ENCODE measurements around the gene PHF20.
A peak's percentile ranks its signal among the peaks of the same experiment; 100 is the strongest.
"Not testable (repeated sequence)": the region's sequence is repeated elsewhere in the genome, so short reads cannot be mapped to it uniquely, and the experiment has no call there.

The PHF20 gene

DNA sequence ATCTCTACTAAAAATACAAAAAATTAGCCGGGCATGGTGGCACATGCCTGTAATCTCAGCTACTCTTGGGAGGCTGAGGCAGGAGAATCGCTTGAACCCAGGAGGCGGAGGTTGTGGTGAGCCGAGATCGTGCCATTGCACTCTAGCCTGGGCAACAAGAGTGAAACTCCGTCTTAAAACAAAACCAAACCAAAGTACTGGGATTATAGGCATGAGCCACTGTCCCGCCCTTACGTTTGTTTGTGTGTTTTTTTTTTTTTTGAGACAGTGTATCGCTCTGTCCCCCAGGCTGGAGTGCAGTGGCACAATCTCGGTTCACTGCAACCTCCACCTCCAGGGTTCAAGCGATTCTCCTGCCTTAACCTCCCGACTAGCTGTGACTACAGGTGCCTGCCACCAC lies 12.0 kb downstream of the PHF20 start:
- DNase-seq = not testable (repeated sequence)

DNA sequence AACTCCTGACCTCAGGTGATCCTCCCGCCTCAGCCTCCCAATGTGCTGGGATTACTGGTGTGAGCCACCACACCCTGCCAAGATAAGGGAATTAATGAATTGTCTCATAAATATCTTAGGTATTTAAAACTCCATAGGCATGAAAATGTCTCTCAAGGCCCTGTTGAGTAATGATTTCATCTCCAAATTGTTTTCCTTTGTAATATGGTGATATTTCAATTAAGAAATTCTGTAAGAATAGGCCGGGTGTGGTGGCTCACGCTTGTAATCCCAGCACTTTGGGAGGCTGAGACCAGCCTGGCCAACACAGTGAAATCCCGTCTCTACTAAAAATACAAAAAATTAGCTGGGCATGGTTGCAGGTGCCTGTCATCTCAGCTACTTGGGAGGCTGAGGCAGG lies 13.7 kb downstream of the PHF20 start:
- not testable (repeated sequence) for DNase-seq

DNA sequence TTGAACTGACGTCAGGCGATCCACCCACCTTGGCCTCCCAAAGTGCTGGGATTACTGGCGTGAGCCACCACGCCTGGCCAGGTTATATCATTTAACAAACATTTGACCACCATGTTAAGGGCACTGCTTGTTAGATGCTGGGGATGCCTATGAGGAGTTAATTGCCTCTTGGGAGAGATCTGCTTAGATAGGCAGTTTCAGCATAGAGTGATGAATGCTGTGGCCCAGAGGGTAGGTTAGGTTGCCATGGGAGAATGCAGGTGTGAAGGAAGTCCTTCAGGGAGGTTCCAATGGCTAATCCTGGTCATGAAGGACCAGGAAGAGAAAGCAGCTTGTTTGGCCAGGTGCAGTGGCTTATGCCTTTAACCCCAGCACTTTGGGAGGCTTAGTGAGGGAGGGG lies 17.0 kb downstream of the PHF20 start:
- peak; percentile 25 for DNase-seq

DNA sequence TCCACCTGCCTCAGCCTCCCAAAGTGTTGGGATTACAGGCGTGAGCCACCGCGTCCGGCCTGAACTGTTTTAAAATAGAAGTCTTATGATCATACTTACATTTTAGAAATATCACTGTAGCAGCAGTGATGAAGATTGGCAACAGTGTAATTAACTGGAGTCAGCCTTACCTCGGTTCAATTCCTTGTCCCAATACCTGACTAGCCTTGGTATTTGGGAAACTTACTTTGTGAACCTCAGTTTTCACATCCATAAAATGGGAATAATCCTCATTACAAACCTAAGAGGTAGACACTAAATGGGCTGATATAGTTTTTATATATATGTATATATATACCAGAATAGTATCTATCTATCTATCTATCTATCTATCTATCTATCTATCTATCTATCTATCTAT lies 19.3 kb downstream of the PHF20 start:
- no peak for DNase-seq

DNA sequence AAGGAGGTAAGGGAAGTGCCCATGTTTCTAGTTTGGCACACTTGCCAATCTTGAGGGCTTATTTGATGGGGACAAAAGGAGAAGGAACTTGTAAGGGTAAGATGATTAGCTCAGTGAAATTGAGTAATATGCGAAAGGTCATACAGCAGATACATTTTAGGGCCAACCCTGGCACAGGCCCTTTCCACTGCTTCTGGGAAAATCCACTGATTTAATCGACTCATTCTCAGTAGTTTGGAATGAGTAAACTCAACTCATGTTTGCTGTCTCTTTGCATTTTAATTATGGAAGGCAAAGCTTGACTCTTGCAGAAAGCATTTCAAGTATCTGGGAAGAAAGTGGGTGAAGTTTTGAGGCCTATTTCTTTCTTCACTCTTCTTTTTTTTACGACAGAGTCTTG lies 20.0 kb downstream of the PHF20 start:
- DNase-seq = no peak

DNA sequence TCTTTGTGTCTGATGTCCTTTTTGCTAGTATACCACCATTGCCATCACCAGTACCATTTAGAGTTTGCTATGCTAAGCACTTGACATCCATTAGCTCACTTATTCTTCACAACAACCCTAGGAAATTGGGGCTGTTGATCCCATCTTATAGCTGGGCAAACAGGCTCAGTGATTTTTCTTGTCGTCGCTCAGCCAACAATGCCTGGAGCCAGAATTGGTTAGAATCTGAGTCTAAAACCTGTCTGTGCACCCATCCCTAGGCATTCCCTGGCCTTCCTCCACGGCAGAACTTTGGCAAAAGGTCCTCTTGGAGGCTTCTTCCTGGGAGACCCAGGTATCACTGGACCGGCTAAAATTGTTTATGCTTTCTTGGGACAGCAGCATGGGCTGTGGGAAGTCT lies 20.9 kb downstream of the PHF20 start:
- no peak for DNase-seq

DNA sequence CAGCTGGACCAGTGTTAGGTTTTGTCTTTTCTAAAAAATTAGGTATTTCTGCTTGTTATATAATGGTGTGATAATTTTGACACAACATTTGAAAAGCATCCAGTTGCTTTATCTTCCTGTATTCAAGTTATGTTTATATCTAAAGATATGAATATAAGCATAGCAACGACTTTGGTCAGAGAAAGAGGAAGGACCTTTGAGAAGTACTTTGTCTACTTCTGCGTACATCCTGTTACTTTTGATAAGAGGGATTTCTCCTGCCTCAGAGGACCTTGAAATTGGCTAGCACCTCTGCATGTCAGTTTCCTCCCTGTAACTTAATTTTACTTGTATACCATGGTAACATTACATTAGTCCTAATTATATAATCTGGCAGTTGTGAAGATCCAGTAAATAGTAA lies 24.8 kb downstream of the PHF20 start:
- no peak for DNase-seq

DNA sequence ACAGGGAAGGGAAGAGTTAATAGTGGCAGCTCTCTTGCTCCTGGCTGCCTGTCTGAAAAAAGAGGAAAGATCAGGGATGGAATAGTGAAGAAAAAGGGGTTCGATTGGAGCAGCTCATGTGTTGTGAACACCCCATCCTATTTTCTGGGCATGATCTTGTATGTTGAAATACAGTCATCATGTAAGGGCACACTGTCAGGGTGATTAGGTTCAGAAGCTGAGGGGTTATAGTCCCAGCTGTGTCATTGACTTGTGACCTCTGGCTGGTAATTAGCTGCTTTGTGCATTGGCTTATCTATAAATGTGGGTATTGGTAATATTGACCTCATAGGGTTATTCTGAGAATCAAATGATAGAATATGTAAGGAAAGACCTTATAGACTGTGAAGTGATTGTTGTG lies 30.1 kb downstream of the PHF20 start:
- no peak for DNase-seq

DNA sequence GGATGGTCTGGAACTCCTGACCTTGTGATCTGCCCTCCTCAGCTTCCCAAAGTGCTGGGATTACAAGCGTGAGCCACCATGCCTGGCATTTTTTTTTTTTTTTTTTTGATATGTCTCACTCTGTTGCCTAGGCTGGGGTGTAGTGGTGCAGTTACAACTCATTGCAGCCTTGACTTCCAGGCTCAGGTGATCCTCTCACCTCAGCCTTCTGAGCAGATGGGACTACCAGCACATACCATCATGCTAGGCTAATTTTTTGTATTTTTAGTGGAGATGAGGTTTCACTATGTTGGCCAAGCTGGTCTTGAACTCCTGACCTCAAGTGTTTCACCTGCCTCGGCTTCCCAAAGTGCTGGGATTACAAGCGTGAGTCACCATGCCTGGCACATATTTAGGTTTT lies 34.3 kb downstream of the PHF20 start:
- no peak for DNase-seq

DNA sequence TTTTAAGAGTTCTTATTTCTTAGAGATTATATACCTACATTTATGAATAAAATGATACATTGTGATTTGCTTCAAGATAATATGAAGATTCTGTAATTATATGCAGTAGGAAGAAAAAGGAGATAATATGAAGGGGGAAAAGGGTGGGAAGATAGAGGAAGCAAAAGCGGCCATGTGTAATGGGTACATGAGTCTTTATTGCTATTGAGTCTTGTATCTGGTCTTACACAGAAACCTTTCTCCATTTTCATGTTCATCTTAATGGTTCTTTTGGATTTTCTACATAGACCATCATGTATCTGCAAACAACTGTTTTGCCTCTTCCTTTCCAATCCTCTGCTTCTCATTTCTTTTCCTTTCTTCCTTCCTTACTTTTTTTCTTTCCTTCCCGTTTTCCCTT lies 36.1 kb downstream of the PHF20 start:
- DNase-seq = no peak

DNA sequence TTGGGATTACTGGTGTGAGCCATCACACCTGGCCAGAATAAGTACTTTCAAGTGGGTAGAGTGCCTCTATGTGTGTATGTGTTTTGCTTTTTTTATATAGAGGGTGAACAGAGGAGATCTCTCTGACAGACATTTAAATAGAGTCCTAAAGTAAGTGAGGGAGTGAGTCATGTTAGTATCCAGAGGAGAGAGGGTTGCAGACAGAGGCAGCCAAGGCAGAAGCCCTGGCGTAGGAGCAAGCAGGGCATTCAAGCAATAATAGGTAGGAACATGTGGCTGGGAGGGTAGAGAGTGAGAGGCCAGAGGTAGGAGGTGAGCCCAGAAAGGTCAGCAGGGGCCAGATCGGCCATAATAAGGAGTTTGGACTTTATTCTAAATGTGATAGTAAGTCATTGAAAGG lies 48.9 kb downstream of the PHF20 start:
- no peak for DNase-seq

DNA sequence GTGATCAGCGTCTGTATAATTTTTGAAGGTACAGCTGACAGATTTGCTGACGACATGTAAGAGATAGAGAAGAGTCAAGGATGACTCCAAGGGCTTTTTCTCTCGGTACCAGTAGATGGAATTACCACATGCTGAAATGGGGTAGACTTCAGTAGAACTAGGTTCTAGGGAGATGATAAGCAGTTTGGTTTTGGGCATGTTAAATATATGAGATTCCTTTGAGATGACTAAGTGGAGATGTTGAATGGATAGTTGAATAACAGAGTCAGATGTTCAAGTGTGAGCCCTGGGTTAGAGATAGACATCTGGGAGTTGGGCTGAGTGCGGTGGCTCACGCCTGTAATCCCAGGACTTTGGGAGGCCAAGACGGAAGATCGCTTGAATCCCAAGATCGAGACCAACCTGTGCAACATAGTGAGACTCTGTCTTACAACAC lies 50.0 kb downstream of the PHF20 start:
- no peak for DNase-seq

DNA sequence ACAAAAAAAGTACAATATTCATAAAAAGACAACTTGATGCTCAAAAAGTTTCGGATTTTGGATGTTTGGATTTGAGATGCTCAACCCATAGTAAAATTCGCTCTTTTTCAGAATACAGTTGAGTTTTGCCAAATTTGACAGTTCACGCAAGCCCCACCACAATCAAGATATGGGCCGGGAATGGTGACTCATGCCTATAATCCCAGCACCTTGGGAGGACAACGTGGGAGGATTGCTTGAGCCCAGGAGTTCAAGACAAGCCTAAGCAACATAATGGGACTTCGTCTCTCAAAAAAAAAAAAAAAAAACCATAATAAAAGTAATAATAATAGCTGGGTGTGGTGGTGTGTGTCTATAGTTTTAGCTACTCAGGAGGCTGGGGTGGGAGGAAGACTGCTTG lies 51.3 kb downstream of the PHF20 start:
- no peak for DNase-seq

DNA sequence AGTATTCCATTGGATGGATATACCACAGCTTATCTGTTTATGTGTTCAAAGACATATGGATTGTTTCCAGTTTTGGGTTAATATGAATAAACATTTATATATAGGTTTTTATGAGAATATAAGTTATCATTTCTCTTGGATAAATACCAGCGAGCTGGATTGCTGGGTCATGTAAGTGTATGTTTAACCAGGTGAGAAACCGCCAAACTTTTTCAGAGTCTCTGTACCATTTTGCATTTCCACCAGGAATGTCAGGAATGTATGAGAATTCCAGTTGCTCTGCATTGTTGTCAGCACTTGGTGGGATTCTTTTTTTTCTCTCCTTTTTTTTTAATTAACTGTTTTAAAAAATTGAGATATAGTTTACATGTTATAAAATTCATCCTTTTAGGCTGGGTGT lies 52.1 kb downstream of the PHF20 start:
- DNase-seq = no peak

DNA sequence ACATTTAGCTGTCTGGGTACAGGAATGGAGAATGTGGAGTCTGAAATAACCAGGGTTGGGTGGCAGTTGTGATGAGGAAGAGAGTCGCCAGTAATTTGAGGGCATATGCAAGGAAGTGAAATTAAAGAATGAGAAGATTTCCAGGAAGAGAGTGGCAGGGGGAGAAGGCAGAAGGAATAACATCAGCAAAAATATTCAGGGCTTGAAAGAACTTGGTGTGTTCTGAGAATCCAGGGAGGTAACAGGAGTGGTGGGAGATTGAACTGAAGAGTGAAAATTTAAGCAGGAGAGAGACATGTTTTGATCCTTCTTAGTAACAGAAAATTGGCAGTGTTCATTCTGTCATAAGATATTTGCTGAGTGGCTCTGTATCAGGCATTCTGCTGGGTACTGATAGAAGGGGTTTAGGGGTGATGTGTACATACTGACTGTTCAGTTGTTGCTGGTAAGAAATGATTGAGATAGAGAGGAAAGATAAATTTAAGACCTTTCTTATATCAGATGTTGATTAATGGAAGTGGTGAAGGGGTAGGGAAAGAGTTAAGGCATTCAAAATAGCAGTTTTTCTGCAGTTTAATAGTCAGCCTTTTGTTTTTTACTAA lies 54.7 kb downstream of the PHF20 start:
- no peak for DNase-seq

DNA sequence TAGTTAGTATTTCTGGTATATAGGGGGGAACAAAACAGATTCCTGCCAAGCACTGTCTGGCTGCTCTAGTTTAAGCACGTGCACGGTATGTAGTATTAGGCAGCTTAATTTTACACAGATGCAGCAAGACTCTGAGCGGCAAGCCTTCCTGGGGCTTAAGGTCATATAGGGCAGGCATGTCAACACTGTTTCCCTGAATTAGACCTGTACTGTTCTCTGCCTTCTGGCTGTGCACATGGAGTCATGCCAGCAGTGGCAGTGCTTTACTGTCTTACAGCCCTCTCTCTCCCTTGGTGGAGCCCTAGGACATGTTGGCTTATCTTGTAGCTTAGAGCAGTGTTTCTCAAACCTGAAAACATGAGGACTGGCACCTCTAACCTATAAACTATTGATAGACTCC lies 56.6 kb downstream of the PHF20 start:
- no peak for DNase-seq

DNA sequence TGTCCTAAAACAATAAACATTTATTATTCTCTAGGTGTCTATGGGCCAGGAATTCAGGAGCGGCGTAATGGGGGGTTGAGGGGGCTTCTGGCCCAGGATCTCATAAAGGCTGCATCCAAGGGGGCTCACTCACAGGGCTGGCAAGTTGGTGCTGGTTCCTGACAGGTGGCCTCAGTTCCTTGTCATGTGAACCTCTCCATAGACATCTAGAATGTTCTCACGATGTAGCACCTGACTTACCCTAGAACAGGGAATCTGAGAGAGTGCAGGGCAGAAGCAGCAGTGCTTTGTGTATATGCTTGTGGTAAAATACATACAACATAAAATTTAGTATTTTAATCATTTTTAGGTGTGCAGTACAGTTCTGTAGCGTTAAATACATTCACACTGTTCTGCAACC lies 57.1 kb downstream of the PHF20 start:
- no peak for DNase-seq

DNA sequence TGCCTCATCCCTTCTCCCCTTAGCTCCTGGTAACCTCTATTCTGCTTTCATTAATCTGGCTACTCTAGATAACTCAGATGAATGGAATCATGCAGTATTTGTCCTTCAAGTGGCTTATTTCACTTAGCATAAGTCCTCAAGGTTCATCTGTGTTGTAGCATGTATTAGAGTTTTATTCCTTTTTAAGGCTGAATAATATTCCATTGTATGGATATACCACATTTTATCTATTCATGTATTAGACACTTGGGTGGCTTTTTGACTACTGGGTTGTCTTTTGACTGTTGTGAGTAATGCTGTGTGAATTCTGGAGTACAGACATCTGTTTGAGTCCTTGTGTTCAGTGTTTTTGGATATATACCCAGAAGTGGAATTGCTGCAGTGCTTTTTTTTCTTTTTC lies 58.4 kb downstream of the PHF20 start:
- DNase-seq = no peak

DNA sequence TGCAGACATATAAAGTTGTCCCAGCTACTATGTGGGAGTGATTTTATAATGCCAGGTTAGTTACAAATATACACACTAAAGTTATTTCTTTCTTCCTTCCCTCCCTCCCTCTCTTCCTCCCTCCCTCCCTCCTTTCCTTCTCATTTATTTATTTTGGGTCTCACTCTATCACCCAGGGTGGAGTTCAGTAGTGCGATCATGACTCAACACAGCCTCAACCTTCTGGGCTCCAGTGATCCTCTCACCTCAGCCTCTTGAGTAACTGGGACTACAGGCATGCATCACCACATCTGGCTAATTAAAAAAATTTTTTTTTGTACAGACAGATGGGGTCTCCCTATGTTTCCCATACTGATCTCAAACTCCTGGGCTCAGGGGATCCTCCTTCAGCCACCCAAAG lies 59.2 kb downstream of the PHF20 start:
- DNase-seq = no peak

DNA sequence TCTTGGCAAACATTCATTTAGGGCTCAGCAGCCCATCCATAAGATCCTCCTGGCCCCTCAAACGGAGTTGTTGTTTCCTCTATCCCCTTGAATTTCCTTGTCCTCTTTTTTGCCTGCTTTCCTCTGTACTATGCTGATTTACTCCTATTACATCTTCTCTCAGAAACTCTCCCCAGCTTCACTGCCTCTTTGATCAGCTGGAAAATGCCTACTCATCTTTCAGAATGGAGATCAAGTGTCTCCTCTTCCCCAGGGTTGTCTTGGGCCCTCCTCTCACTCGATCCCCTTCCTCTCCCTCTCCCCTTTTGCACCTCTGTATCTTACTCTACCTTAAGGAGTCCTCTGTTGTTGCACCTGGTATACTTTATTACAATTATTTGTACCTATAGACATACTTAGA lies 60.2 kb downstream of the PHF20 start:
- DNase-seq = no peak

DNA sequence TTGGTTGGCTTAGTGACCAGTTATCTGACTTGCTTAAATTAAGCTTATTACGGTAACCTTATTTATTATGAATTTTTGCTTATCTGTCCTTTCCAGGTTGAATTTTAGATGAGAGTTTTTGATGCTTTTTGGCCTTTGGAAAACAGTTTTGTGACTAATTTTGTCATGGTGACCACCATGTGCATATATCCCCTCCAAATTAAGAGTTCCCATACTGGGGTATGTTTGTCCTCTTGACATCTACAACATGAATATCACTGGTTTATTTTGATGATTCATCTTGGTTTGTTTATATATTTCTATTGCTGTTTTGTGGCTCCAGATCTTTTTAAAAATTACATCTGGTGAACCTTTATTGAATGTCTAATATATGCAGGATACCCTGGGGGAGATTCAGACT lies 61.4 kb downstream of the PHF20 start:
- DNase-seq = no peak

DNA sequence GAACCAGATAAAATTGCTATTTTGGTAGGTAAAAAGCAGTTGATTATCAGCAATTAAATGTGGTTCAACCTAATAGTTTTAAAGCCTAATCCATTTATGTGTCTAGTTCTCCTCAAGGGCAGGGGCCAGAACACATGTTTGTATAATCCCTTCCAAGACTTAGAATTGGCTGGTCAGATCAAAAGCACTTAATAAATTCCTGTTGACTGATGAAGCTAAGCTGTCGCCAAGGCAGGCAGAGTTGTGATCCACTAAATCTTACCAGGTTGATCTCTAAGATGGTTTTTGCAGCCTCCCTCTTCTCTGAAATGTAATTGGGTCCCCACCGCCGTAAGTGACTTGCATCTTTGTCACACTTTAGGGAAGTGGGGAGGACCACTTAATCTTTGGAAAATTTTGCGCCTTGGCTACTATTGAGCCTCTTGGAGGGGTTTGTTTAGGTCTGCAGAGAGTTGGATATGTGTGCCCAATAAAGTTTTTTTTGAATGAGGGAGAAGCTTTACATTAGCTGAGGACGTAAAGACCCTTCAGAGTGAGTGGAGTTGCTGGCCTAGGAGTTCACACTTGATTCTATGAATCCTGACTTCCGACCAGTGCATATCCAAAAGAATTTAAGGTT lies 65.9 kb downstream of the PHF20 start:
- no peak for DNase-seq

DNA sequence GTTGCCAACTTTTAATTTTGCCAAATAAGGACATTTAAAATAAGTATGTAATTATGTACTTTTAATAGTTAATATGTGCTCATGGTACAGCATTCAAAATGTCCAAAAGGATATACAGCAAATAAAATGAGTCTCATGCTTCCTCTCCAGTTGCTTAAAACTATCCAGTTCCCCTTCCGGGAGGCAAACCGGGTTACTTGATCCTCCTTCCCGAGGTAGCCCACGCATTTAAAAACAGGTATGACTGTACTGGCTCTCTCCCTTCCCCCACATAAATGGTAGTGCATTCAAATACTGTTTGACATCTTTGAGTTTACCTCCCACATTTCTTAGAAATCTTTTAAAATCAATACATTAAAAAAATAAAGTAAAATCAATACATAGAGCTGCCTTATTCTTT lies 66.4 kb downstream of the PHF20 start:
- DNase-seq = no peak

DNA sequence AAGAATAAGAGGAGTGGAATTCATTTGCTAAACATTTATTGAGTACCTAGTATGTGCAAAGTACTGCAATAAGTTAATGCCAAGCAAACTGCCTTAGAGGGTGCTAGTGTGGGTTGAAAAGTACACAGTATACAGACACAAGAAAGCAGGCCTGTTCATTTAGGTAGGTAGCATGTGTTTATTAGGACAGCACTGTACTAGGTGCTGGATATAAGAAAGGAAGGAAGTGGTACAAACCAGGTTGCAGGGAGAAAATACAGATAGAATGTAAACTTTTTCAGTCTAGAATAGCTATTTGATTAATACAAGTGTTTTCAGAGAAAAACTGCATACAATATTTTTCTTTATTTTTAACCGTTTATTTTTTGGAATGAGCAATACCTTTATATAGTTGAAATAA lies 68.1 kb downstream of the PHF20 start:
- no peak for DNase-seq

DNA sequence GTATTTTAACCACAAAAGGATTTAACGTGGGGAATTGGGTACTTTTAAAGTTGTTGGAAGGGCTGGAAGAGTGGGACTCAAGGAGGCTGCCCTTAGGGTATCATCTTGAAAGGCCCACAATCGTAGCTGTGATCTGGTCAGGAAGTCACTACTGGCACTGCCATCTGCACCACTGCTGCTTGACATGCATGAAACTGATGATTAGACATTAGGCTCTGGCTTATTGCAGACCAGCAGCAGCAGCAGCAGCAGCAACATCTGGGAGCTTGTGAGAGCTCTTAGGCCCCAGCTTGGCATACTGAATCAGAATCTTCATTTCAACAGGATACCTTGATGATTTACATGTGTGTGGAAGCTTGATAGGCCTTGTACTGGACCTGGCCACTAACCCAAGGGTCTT lies 68.6 kb downstream of the PHF20 start:
- no peak for DNase-seq

DNA sequence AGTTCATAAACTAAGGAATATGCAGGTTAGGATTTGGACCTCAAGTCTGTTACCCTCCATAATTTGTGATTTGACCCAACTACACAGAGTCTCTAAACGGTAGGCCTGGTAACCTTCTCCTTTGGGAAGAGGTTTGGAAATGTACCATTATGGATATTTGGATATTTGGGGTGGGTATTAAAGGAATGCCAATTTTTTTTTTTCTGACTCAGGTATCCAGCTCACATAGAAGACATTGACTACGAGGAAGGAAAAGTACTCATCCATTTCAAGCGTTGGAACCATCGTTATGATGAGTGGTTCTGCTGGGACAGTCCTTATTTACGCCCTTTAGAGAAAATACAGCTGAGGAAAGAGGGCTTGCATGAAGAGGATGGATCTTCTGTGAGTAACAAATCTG lies 70.5 kb downstream of the PHF20 start:
- DNase-seq = no peak

Measured in DMS79 treated with DMSO at 0.1 percent for 48 hours (cell line).